Measurements from ENCODE around the gene TRAF3.
"Not testable (repeated sequence)": the region's sequence is repeated elsewhere in the genome, so short reads cannot be mapped to it uniquely, and the experiment has no call there.

Gene TRAF3

GRCh38 chr14:102867826-102868580 lies 90.8 kb downstream of the TRAF3 start:
- DNase-seq = no peak

- no peak for DNase-seq
Measured at GRCh38 chr14:102868956-102869547, 91.8 kb downstream of the TRAF3 start.

GRCh38 chr14:102870246-102870645 lies 93.0 kb downstream of the TRAF3 start:
- no peak for DNase-seq

- no peak for DNase-seq
Measured at GRCh38 chr14:102870994-102871831, 94.0 kb downstream of the TRAF3 start.

GRCh38 chr14:102872020-102872419 lies 94.8 kb downstream of the TRAF3 start:
- no peak for DNase-seq

GRCh38 chr14:102873131-102873530 lies 95.9 kb downstream of the TRAF3 start:
- DNase-seq = no peak

- DNase-seq = no peak
Measured at GRCh38 chr14:102873546-102874061, 96.4 kb downstream of the TRAF3 start.

GRCh38 chr14:102875652-102876051 lies 98.4 kb downstream of the TRAF3 start:
- DNase-seq = peak; percentile 11

GRCh38 chr14:102877511-102877910 lies 100.3 kb downstream of the TRAF3 start:
- not testable (repeated sequence) for DNase-seq

- no peak for DNase-seq
Measured at GRCh38 chr14:102878174-102878969, 101.1 kb downstream of the TRAF3 start.

GRCh38 chr14:102878970-102879460 lies 101.8 kb downstream of the TRAF3 start:
- DNase-seq = peak; percentile 19

GRCh38 chr14:102882226-102882906 lies 105.1 kb downstream of the TRAF3 start:
- no peak for DNase-seq

- no peak for DNase-seq
Measured at GRCh38 chr14:102883089-102883541, 105.9 kb downstream of the TRAF3 start.

GRCh38 chr14:102883554-102883953 lies 106.3 kb downstream of the TRAF3 start:
- DNase-seq = no peak

GRCh38 chr14:102885737-102886447 lies 108.6 kb downstream of the TRAF3 start:
- DNase-seq = no peak

GRCh38 chr14:102888748-102889147 lies 111.5 kb downstream of the TRAF3 start:
- DNase-seq = no peak

- DNase-seq = no peak
Measured at GRCh38 chr14:102889615-102890014, 112.4 kb downstream of the TRAF3 start.

- no peak for DNase-seq
Measured at GRCh38 chr14:102891111-102891510, 113.9 kb downstream of the TRAF3 start.

GRCh38 chr14:102891556-102891955 lies 114.3 kb downstream of the TRAF3 start:
- peak; percentile 42 for DNase-seq

GRCh38 chr14:102892651-102893050 lies 115.4 kb downstream of the TRAF3 start:
- no peak for DNase-seq

- peak; percentile 96 for DNase-seq
Measured at GRCh38 chr14:102893452-102893851, 116.2 kb downstream of the TRAF3 start.

All from fibroblast of skin of scalp (primary cell).